GM21390 (cell line): ENCODE results near the gene BRD2.

Source experiments
- ATAC-seq: cut with Tn5 transposase; IDR thresholded peaks from one replicate; pipeline ENCODE4 v1.9.1; 2021; ENCODE audit not compliant: unreplicated experiment

The BRD2 gene

GRCh38 chr6:32984622-32985389 lies 16.4 kb downstream of the BRD2 start:
- ATAC-seq: no peak

GRCh38 chr6:32989368-32989767 lies 21.0 kb downstream of the BRD2 start:
- no peak for ATAC-seq

GRCh38 chr6:32991972-32992371 lies 23.6 kb downstream of the BRD2 start:
- no peak for ATAC-seq

- ATAC-seq: no peak
Observed at GRCh38 chr6:32993363-32993973, 25.1 kb downstream of the BRD2 start.

- no peak for ATAC-seq
Observed at GRCh38 chr6:32995448-32995847, 27.1 kb downstream of the BRD2 start.

- no peak for ATAC-seq
Observed at GRCh38 chr6:33000055-33000454, 31.7 kb downstream of the BRD2 start.

- ATAC-seq: no peak
Observed at GRCh38 chr6:33001685-33002084, 33.3 kb downstream of the BRD2 start.

- no peak for ATAC-seq
Observed at GRCh38 chr6:33004940-33005339, 36.5 kb downstream of the BRD2 start.

GRCh38 chr6:33007831-33008400 lies 39.5 kb downstream of the BRD2 start:
- no peak for ATAC-seq

- peak; percentile 88 for ATAC-seq
Observed at GRCh38 chr6:33008944-33009861, 40.8 kb downstream of the BRD2 start, which contains the start of gene HLA-DOA. TSS of gene HLA-DOA (minus strand) at chr6:33009591.

- ATAC-seq: no peak
Observed at GRCh38 chr6:33010356-33010755, 42.0 kb downstream of the BRD2 start.

- no peak for ATAC-seq
Observed at GRCh38 chr6:33013608-33014007, 45.2 kb downstream of the BRD2 start.

- no peak for ATAC-seq
Observed at GRCh38 chr6:33014841-33015634, 46.6 kb downstream of the BRD2 start.

- no peak for ATAC-seq
Observed at GRCh38 chr6:33015798-33016197, 47.4 kb downstream of the BRD2 start.

GRCh38 chr6:33017018-33017417 lies 48.6 kb downstream of the BRD2 start:
- no peak for ATAC-seq

- ATAC-seq: no peak
Observed at GRCh38 chr6:33017694-33018353, 49.4 kb downstream of the BRD2 start.

- ATAC-seq: no peak
Observed at GRCh38 chr6:33018418-33018817, 50.0 kb downstream of the BRD2 start.

- ATAC-seq: peak; percentile 77
Observed at GRCh38 chr6:33018904-33019303, 50.5 kb downstream of the BRD2 start.

- ATAC-seq: no peak
Observed at GRCh38 chr6:33019372-33019771, 51.0 kb downstream of the BRD2 start.

GRCh38 chr6:33021917-33022316 lies 53.5 kb downstream of the BRD2 start:
- ATAC-seq: no peak
